OCI-LY7 (cell line): Measurements from ENCODE around the gene IGIP.

Source experiments
- CTCF ChIP-seq: fragments of 200-600 bp; sonication (generic); conservative IDR thresholded peaks from 2 replicates; pipeline ENCODE4 v1.5.1; 2014; ENCODE audit warnings: mild to moderate bottlenecking, antibody characterized with exemption, low read length, moderate library complexity, mixed read lengths
- EZH2phosphoT487 ChIP-seq: fragments of 200-600 bp; sonication (generic); IDR thresholded peaks from 2 replicates; pipeline ENCODE4 v1.6.1; 2018; ENCODE audit warnings: low read depth, borderline replicate concordance, mild to moderate bottlenecking, mixed run types, antibody characterized with exemption, low read length, moderate library complexity, mixed read lengths

DNA sequence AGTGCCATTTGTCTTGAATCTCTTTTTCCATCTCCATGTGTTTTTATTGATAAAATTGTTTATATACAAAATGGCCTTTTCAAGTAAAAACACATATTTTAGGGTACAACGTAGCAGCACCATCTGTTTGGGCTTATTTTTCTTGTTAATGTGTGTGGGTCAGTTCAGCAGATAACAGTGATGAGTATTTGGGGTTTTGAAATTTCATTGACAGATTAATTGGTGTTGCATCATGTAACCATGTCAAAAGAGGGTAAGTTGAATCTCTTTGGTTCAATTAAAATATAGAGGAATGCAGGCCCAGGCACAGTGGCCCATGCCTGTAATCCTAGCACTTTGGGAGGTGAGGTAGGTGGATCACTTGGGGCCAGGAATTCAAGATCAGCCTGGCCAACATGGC, 31.9 kb upstream of the IGIP start:
- TF ChIP-seq CTCF (no peak), EZH2phosphoT487 (no peak)
